Amniotic epithelial cell (primary cell): ENCODE measurements around the gene REXO2.

Experiments used
- DNase-seq: peaks from one replicate; pipeline ENCODE4 v3.0.0-alpha.2; 2010; ENCODE audit warnings: low read depth

The REXO2 gene

DNA sequence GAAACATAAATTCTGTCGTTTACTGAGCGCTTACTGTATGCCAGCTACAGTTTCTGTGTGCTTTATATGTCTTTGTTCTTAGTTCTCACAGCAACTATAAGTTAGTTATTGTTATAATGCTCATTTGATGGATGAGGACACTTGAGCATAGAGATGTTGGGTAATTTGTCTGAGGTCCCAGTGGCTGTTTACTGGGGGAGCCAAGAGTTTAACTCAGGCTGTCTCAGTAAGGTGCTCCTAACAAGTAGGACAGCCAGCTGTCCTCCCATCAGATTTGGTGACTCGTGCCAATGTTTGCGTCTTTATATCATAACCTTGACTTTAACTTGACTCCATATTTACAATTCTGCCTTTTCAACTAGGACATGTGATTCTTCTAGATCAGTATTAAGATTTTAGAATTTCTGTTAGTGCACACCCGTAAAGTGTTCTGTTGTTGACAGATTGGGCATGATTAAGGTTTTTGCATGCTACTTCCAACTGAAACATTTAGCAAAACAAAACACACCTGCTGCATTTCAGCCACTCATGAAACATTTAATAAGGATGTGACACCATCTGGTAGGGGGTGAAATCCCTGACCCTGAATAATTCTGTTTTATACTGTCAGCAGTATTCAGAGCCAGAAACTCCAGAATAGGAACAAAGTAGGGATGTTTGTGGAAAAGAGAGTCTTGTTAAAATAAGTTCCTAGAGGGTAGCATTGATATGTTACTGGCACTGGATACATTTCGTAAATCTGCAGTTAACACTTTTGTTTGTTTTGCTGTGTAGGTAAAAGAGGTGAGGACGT lies 1.9 kb downstream of the REXO2 start:
- peak; percentile 21 for DNase-seq

DNA sequence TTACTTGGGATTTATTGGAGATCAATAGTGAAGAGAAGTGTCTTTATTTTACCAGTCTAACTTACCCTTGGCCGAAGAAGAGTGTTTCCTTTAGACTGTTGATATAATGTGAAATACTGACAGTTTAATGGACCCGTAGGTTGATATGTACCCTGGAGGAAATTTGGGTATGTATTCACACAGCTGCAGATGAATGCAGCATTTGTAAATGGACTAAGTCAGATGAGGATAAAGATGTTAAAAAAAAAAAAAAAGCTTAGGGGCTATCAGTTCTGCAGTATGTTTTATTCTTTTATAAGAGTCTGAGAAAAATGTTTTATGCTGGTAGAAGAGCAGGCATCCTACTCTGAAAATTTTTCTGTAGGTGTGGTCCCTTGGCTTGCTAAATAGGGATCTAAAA lies 2.7 kb downstream of the REXO2 start:
- DNase-seq, result no peak

DNA sequence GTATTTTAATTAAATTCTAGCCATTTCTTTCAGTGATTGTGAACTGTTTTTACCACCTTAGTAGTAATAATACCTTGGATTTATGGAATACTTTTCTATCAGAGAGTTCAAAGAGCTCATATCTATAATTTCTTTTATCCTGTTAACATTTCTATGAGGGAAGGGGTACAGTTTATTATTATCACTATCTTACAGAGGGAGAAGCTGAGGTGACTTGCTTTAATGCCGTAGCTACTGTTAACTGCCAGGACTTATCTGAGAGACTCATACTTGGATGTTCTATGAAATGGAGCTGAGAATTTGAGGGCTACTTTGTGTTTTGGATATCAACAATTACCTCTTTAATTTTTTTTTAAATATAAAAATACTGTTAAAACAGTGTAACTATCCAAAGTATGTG lies 3.3 kb downstream of the REXO2 start:
- no peak for DNase-seq

DNA sequence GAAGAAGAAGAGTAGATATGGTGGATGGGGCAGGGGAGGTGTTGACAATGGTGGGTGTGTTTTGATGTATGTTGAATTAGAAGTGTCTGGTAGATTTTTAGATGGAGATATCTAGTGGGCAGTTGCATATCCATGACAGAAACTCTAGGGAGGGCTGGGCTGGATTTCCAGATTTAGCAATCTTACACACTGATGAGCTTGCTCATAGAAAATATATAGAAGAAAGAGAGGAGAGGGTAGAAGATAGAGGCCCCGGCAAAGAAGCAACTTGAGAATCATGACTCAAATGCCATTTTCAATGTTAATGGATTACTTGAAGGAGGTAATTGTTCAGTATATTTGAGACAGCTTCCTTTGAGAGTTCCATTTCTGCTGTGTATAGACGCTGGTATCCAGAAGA lies 8.2 kb downstream of the REXO2 start:
- DNase-seq, result peak; percentile 47

- peak; percentile 74 for DNase-seq
These were observed 8.6 kb downstream of the REXO2 start for GRCh38 chr11:114447892-114448291.

- DNase-seq, result peak; percentile 46
These were observed 9.6 kb downstream of the REXO2 start for GRCh38 chr11:114448749-114449482.

GRCh38 chr11:114449845-114450244 lies 10.6 kb downstream of the REXO2 start:
- DNase-seq, result no peak

DNA sequence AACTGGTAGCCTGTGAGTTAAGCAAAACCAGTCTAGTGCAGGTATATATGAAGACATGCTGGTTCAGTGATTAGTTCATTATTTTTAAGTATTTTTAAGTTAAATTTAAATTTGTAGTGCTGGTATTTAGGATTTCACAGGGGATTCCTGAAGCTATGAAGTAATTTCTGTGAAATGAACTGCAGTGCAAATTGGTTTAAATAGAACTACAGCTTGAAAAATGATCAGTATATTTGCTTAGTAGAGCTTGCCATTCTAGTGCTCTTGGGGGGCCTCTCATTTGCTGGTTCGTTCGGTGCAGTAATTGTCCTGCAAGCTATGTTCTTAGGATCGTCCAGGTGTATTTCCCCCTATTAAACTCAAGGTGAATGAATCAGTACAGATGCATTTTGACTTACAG lies 13.1 kb downstream of the REXO2 start:
- DNase-seq, result no peak

- no peak for DNase-seq
These were observed 24.7 kb downstream of the REXO2 start for GRCh38 chr11:114463999-114464398.

DNA sequence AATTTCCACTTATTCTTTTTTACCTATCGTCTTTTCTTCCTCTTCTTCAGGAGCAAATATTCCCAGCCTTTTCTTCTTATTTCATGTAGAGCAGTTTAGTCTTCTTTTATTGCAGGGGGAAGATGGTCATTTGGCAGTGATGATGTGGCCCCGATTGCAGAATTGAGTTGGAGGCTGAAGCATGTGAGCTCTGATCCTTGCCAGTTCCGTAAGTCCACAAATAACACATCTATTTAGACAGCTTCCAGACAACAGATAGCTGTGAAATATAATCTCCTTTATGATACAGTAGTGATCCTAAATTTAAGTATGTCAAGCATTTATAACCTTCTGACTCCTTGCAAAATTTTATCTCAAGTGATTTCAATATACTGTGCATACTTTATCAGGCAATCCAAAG lies 27.5 kb downstream of the REXO2 start:
- peak; percentile 85 for DNase-seq

DNA sequence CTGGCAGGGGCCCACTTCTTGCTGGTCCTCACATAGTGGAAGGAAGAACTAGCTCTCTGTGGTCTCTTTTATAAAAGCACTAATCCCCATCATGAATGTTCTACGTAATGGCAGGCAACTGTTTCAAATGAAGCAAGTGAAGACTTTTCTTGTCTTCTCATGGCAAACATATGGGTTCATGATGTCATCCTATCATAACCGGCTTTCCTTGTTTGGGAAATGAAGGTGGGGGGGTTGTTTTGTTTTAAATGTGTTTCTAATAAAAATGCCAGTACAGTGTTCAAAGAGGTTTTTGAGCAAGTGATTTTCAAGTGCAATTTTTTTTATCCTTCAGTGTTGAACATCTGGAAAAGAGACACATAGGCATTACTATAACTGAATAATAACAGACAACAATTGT lies 33.4 kb downstream of the REXO2 start:
- DNase-seq, result no peak

GRCh38 chr11:114478001-114478410 lies 38.7 kb downstream of the REXO2 start:
- no peak for DNase-seq

- DNase-seq, result peak; percentile 33
These were observed 39.5 kb downstream of the REXO2 start for GRCh38 chr11:114478768-114479167.

DNA sequence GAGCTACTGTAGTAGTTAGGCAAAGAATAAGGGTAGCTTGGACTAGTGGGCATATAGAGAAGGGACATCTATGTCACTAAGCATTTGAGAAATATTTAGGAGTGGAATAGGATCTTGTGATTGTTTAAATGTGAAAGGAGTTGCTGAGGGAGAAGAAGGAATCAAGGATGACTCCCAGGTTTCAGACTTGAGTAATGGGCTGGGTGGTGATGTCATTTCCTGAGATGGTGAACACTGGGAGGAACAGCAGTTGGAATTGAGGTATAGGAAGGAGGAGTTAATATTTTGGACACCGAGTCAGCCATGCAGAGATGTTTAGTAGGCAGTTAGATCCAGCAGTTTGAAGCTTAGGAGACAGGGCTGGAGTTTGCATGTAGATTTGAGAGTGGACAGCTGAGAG lies 40.1 kb downstream of the REXO2 start:
- DNase-seq, result no peak

DNA sequence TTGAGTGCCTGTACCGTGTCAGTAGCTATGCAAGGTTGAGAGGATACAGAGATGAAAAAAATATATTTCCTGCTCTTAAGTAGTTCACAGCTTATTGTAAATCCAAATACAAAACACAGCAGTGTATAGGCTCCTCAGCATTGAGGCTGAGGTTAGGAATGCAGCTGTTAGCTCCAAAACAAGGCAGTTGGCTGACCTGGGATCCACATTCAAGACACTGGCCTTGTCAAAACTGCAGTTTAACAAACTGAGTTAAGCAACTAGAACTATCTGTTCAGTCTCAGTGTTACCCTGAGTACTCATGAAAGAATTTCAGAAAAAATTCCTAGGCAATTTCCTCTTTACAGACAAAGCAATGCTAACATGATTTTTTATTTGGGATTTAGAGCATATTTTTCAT lies 42.8 kb downstream of the REXO2 start:
- peak; percentile 72 for DNase-seq

GRCh38 chr11:114483929-114484328 lies 44.7 kb downstream of the REXO2 start:
- DNase-seq, result no peak

DNA sequence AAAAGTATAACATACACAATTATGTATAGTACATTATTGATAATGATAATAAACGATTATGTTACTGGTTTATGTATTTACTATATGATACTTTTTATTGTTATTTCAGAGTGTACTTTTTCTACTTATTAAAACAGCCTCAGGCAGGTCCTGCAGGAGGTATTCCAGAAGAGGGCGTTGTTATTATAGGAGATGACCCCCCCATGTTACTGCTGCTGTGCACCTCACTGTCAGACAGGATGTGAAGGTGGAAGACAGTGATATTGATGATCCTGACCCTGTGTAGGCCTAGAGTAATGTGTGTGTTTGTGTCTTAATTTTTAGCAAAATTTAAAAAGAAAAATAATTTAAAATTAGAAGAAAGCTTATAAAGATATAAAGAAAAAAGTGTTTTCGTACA lies 57.6 kb downstream of the REXO2 start:
- no peak for DNase-seq

GRCh38 chr11:114499756-114500155 lies 60.5 kb downstream of the REXO2 start:
- peak; percentile 28 for DNase-seq
